KG1 (cell line): Measurements from ENCODE around the gene TTC31.
"Not testable (repeated sequence)": the region's sequence is repeated elsewhere in the genome, so short reads cannot be mapped to it uniquely, and the experiment has no call there.

Experiments used
- DNase-seq: peaks from one replicate; lab custom pipeline; 2025; lab: John Stamatoyannopoulos, UW

Gene TTC31

GRCh38 chr2:74482801-74483674, at the start of gene TTC31, which contains the start of gene CCDC142:
TTC31 (plus strand) TSS chr2:74483081; CDS start chr2:74483096, 15 bp downstream.
CCDC142 (minus strand) TSS chr2:74482998; CDS start chr2:74482837, 161 bp downstream.
- DNase-seq, result peak; percentile 92

DNA sequence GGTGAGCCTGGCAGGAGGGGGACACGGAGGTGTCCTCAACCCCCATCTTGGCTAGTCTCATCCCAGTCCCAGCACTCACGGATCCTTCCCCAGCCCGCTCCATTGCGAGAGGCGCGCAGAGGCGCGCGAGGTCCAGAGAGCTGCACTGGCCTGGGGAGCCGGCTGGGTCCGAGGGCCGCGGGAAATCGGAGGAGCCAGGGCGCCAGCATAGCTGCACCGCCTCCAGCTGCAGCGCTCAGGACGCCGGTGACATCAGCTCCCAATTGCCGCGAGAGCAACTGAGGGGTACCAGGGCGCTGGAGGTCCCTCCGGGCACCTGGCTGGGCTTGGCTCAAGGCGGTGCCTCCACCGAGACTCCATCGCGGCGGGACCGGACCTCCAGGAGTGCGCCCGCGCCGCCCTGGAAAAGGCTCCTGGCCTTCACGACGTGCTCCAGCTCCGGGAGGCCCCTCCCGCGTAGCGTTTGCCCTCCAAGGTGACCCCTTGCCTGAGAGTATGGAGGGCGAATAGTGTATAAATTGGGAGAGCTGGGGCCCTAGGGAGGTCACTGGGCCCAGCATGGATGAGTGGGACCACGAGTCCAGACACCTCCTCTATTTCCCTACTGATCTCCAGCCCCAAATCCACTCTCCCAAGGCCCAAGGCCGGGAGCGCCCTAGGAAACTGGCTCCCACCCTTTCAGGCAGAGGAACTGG, 46.6 kb upstream of the TTC31 start:
- no peak for DNase-seq

DNA sequence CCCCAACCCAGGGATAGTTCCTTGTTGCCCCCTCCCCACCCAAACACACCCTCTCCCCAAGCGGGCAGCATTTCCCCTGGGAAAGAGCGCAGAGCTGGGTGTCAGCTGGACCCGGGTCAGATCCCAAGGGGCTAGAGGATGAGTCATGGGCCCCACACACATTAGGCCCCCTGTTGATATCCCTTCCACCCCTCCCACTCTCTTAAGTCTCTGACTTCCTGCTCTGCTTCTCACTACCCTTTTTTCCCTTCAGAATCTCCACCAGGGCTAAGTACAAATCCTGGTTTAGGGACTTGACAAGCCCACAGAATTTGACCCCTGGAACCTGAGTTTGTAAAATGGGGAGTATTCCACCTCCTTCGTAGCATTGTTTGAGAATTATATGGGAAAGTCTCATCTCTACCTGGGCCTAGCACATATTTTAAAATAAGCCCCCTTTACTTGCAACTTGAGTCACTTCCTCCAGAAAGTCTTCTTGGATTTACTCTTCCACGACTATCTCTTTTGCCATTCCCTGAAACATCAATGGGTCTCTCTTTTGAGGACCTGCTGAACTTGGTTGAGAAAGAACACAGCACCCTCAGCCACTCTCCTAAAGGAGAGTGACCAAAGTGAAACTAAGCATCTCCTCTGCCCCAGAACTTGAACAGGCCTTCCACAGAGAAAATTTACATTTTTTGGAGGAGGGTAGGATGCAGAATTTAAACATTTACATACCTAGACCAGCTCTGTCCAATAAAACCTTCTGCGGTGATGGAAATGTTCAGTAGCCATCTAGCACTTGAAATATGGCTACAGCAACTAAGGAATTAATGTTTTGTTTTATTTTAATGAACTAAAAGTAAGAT, 45.8 kb upstream of the TTC31 start:
- no peak for DNase-seq

- no peak for DNase-seq
These were observed 44.6 kb upstream of the TTC31 start for GRCh38 chr2:74438248-74438647.

- no peak for DNase-seq
These were observed 43.5 kb upstream of the TTC31 start for GRCh38 chr2:74439373-74439772.

- no peak for DNase-seq
These were observed 43.0 kb upstream of the TTC31 start for GRCh38 chr2:74439803-74440377.

- peak; percentile 35 for DNase-seq
These were observed 42.3 kb upstream of the TTC31 start for GRCh38 chr2:74440378-74441169.

DNA sequence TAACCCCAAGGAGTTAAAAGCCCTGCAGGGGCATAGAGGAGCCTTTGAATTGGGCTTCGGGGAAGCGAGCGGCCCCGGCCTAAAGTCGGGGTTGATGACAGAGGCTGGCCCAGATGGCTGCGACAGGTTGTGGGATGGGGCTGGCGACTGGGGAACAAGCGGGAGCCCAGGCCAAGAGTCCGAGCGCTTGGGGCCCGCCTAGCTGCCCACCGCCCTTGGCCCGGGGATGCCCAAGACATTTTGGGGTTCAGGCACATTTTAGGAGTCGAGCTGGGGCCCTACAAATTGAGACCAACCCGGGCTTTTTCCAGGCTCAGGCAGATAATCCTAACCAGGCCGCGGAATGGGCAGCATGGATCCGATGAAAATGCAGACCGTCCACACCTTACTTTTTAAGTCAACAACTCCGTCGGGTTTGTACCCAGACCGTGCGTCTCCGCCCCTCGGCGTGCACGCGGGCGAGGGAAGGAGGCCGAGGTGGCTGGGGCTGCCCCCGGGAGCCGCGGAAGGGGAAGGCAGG, 41.7 kb upstream of the TTC31 start:
- DNase-seq, result no peak

DNA sequence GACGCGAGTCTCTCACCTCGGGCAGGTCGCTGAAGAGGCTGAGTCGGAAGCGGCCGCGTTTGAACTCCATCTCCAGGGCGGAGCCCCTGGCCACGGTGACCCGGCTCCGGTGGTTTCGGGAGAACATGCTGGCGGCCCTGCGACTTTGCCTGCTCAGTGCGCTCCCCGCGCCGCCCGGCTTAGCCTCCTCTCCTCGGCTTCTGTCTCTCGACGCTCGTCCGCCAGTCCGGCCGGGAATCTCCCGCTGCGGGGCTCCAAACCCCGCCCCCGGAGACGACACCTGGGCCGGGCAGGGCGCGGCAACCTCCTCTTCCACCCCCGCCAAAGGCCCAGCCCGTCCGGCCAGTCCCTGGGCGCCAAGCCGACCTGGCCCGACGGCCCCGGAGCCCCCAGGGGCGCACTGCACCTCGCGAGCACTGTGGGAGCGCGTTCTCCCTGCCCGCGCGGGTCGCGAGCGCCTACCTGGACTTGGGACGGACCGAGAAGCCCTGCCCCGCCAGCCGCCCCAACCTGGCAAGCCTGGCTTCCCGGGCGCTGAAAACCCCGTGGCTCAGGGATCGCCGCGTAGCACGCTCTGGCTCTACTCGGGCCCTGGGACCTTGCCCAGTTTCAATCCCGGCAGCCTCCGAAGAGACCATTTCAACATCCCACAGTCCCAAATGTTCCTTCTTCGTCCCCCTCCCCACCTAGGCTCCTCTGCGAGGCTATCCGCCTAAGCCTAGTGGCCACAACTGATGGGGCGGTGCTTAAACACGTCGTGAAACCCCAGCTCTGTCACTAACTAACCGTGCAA, 41.0 kb upstream of the TTC31 start, which contains the start of gene RTKN:
Gene RTKN, minus strand, starts transcription at position 248 of the 793 bp plus-strand sequence. Its CDS starts 121 bp downstream, at position 127.
- no peak for DNase-seq

- not testable (repeated sequence) for DNase-seq
These were observed 40.2 kb upstream of the TTC31 start for GRCh38 chr2:74442483-74443297.

DNA sequence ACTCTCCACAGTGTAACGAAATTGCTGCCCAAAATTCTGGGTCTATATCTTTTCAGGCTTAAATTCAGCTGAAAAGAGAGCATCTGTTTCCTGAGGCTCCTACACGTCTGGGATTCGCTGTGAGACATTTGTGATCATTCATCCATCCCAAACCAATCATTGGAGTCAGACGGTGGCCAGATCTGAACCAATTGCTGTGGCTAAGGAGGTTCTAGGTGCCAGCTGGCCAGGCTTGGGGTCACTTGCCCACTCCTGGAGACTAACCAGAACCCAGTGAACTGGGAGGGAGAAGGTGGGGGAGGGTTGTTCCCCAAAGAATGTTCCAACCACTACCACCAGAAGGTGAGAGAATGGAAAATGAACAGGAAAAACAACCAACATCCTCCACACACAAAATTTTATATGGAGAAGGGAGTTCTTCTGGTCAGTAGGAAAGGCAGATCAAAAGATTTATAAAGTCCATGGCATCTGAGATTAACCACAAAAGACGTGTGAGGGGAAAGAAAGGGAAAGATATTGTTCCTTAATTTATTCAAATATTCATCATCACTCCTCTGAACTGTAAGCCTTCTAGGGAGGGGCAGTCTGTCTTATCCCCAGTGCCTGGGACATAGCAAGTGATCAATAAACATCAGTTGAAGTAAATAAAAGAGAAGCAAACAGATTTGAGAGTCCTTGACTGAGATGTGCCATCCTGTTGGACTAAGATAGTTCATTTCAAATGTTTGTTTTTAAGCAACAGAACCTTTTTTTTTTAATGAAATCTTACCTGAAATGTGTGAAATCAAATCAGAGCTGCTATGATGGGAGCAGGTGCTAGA, 38.2 kb upstream of the TTC31 start:
- DNase-seq, result no peak

DNA sequence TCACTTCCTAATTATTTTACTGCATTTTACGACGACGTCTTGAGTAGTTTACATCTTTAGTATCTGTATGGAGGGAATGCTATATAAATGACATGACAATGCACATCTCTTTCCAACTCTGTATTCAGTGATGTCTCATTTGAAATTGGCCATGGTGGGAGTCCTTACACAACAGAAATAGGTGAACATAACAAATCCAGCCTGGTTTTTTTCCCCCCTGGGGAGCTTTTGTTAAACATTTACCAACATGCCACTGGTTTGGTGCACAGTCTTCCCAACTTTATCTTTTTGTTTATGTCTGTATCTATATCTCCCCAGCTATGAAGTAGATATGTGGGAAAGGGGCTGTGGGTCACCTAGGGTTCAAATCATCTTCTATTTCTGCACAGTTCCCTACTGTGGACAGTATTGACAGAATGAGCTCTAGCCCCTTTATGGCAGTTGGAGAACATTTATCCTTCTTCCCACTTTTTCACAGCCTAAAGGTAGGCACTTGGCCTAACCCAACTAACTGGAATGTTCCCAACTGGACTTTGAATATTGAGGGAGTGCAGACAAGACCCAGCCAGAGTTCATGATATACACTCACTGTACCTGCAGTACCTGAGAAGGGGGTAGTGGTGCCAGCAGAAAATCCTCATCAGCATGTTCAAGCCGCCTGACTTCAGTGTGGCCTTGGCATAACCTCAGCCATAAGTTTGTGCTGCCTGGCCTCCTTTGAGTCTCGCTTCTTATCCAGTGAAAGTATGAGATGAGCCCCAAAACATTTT, 35.5 kb upstream of the TTC31 start:
- DNase-seq, result no peak

DNA sequence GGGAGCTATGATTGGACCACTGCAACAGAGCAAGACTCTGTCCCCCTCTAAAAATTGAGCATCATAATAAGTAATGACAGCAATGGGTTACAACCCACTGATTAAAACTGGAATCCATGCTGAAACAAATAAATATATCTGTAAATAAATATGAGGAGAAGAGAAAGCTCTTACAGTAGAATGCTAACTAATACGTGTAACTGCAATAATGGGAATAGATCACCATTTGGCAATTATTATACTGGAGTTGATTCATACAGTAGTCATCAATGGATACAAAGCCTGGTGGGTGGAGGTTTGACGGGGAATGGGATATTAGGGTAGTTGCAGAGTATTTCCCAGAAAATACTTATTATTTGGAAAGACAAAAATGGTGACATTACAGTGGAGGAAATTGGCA, 34.1 kb upstream of the TTC31 start:
- no peak for DNase-seq

GRCh38 chr2:74450570-74451190, 32.2 kb upstream of the TTC31 start:
- no peak for DNase-seq

- DNase-seq, result peak; percentile 93
These were observed 28.0 kb upstream of the TTC31 start, which contains the start of gene INO80B for GRCh38 chr2:74454654-74455511. INO80B (plus strand) TSS chr2:74455087; CDS start chr2:74455117, 30 bp downstream.

- no peak for DNase-seq
These were observed 25.7 kb upstream of the TTC31 start for GRCh38 chr2:74457129-74457548.
